IPS-15b (cell line): ENCODE measurements around the gene LTB4R.
"Not testable (repeated sequence)": the region's sequence is repeated elsewhere in the genome, so short reads cannot be mapped to it uniquely, and the experiment has no call there.

Source experiments
- H3K27me3 ChIP-seq: one replicate; pipeline ENCODE4 v1.6.1; 2013; ENCODE audit warnings: low read length; ENCODE audit not compliant: control insufficient read depth, insufficient read depth
- H3K36me3 ChIP-seq: one replicate; pipeline ENCODE4 v1.6.1; 2013; ENCODE audit warnings: low read length; ENCODE audit not compliant: control insufficient read depth, insufficient read depth
- H3K4me1 ChIP-seq: one replicate; pipeline ENCODE4 v1.6.1; 2013; ENCODE audit warnings: mild to moderate bottlenecking, low read length; ENCODE audit not compliant: control insufficient read depth, insufficient read depth
- H3K4me3 ChIP-seq: one replicate; pipeline ENCODE4 v1.5.1; 2013; ENCODE audit warnings: low read depth, low read length
- H3K9ac ChIP-seq: one replicate; pipeline ENCODE4 v1.6.1; 2013; ENCODE audit warnings: low read depth, mild to moderate bottlenecking, low read length
- H3K9me3 ChIP-seq: one replicate; pipeline ENCODE4 v1.6.1; 2013; ENCODE audit warnings: mild to moderate bottlenecking, low read length; ENCODE audit not compliant: control insufficient read depth, insufficient read depth

The LTB4R gene

GRCh38 chr14:24343795-24344660 is 32.7 kb downstream of the LTB4R start:
- Histone ChIP-seq H3K9ac (no peak overlapping the region), H3K9me3 (no peaks in the 10 kb centered on the region), H3K27me3 (peaks cover 45% of the 10 kb centered on the region), H3K4me3 (no peak overlapping the region), H3K4me1 (no peaks in the 10 kb centered on the region), H3K36me3 (no peaks in the 10 kb centered on the region)

GRCh38 chr14:24347134-24347533 is 35.8 kb downstream of the LTB4R start:
- Histone ChIP-seq H3K4me3 (no peak overlapping the region), H3K9ac (no peak overlapping the region), H3K4me1 (no peaks in the 10 kb centered on the region), H3K36me3 (no peaks in the 10 kb centered on the region), H3K27me3 (peaks cover 45% of the 10 kb centered on the region), H3K9me3 (no peaks in the 10 kb centered on the region)

- no peak overlapping the region for H3K9ac ChIP-seq
- no peak overlapping the region for H3K4me3 ChIP-seq
- no peaks in the 10 kb centered on the region for H3K4me1 ChIP-seq
- H3K36me3 ChIP-seq = no peaks in the 10 kb centered on the region
- H3K9me3 ChIP-seq = no peaks in the 10 kb centered on the region
- H3K27me3 ChIP-seq = peaks cover 47% of the 10 kb centered on the region
Observed at GRCh38 chr14:24348186-24348585, 36.9 kb downstream of the LTB4R start.

DNA sequence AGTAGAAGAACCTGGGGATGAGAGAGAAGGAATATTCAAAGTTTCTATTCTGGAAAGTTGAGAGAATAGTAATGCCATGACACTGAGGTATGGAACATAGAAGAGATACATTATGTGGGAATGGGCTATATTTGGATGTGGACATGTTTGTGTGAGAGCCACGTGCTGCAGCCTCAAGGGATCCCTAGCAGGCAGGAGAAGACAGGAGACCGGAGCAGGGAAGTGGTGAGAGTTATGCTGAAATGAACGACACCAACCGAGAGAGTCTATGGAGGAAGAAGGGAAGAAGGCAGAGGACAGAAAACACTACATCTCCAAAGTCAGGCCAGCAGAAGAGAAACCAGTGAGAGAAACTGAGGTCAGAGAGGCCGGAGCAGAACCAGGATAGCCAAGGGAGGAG is 38.4 kb downstream of the LTB4R start:
- no peaks in the 10 kb centered on the region for H3K4me1 ChIP-seq
- H3K9ac ChIP-seq = no peak overlapping the region
- H3K9me3 ChIP-seq = no peaks in the 10 kb centered on the region
- H3K36me3 ChIP-seq = no peaks in the 10 kb centered on the region
- H3K27me3 ChIP-seq = peaks cover 49% of the 10 kb centered on the region
- H3K4me3 ChIP-seq = no peak overlapping the region

DNA sequence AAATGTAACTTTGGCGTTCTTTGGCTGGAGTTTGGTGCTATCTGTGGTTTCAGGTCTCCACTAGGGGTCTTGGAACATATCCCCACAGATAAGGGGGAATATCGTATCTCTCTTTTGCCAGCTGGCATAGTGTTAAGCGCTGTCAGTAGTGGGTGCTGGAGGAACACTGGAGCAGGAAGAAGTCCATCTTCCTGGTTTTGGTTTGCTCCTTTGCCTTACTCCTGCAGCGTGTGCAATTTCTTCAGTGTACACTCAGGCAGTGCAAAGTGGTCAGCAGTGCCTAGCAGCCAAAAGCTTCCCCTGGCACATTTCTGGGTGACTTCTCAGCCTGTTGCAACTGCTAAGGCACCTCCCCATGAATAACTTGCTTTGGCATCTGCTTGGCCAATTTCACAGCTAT is 40.2 kb downstream of the LTB4R start:
- Histone ChIP-seq H3K9me3 (no peaks in the 10 kb centered on the region), H3K36me3 (no peaks in the 10 kb centered on the region), H3K4me1 (no peaks in the 10 kb centered on the region), H3K27me3 (peaks cover 53% of the 10 kb centered on the region), H3K4me3 (no peak overlapping the region), H3K9ac (no peak overlapping the region)

DNA sequence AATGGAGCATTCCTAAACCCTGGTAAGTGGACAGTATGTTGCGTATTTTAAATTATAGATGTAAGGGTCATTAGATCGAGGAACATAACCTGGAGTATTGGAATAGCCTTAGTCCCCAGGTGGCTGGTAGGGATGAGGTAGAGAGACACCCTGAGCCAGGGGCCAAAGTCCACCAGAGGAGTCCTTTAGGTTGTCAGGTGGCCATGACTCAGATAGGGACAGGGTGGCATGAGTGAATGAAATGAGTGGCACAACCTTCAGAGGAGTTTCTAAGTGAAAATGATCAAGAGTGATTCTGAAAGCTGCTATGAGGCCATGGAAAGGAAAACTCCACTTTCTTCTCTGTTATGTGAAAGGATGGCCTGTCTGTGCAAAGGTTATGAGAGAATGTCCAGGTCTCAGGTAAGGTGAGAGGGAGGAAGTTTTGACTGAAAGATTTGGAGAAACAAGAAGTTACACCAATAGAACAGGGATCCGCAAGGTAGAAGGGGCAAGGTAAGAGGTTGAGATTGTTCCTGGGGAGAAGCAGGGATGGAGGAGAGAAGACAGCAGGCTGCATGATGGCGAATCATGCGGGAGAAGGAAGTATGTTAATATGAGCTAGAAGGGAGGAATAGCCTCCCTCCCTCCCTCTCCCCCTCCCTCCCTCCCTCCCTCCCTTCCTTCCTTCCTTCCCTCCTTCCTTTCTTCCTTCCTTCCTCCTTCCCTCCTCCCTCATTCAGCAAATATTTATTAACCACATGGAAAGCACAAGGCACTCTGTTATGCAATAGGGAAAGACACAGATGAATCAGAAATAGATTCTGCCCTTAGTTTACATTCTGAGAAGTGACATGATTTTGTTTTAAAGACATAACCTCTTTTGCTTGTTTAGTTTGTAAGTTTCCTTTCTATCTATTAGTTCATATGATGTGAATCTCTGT is 42.5 kb downstream of the LTB4R start:
- no peaks in the 10 kb centered on the region for H3K9me3 ChIP-seq
- peaks cover 52% of the 10 kb centered on the region for H3K27me3 ChIP-seq
- H3K4me3 ChIP-seq = no peak overlapping the region
- H3K9ac ChIP-seq = no peak overlapping the region
- no peaks in the 10 kb centered on the region for H3K4me1 ChIP-seq
- no peaks in the 10 kb centered on the region for H3K36me3 ChIP-seq

DNA sequence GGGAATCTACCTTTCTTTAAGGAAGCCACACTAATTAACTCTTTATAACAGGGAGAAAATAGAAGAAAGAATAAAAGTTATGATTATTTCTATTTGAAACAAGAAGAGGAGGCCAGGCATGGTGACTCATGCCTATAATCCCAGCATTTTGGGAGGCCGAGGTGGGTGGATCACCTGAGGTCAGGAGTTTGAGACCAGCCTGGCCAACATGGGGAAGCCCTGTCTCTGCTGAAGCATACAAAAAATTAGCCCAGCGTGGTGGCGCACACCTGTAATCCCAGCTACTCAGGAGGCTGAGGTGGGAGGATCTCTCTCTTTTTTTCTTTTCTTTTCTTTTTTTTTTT is 43.2 kb downstream of the LTB4R start:
- peaks cover 46% of the 10 kb centered on the region for H3K27me3 ChIP-seq

DNA sequence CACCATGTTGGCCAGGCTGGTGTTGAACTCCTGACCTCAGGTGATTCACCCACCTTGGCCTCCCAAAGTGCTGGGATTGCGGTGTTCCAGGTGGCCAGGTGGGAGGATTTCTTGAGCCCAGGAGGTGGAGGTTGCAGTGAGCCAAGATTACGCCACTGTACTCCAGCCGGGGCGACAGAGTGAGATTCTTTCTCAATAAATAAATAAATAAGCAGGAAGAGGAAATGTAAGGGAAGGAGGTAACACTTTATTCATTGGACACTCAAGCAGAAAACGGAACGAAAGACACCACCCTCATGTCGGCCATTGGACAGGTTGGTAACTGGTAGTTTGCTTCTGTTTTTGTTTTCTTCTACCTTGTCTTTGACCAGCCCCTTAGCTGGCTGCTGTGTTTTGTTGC is 43.7 kb downstream of the LTB4R start:
- H3K36me3 ChIP-seq = no peaks in the 10 kb centered on the region
- H3K27me3 ChIP-seq = peaks cover 41% of the 10 kb centered on the region
- H3K9me3 ChIP-seq = no peaks in the 10 kb centered on the region
- H3K4me1 ChIP-seq = no peaks in the 10 kb centered on the region
- H3K4me3 ChIP-seq = no peak overlapping the region
- H3K9ac ChIP-seq = no peak overlapping the region

More for the DNA sequence above, 43.2 kb downstream of the LTB4R start:
- not testable (repeated sequence) for H3K4me3 ChIP-seq, H3K9ac ChIP-seq, H3K4me1 ChIP-seq, H3K36me3 ChIP-seq, H3K9me3 ChIP-seq

- Histone ChIP-seq H3K9ac (no peak overlapping the region), H3K27me3 (peaks cover 34% of the 10 kb centered on the region), H3K4me3 (no peak overlapping the region), H3K9me3 (no peaks in the 10 kb centered on the region), H3K4me1 (no peaks in the 10 kb centered on the region), H3K36me3 (no peaks in the 10 kb centered on the region)
Observed at GRCh38 chr14:24356208-24356607, 44.9 kb downstream of the LTB4R start.

- Histone ChIP-seq H3K36me3 (no peaks in the 10 kb centered on the region), H3K9ac (no peak overlapping the region), H3K4me3 (no peak overlapping the region), H3K4me1 (peaks cover 1% of the 10 kb centered on the region), H3K9me3 (no peaks in the 10 kb centered on the region), H3K27me3 (peaks cover 21% of the 10 kb centered on the region)
Observed at GRCh38 chr14:24360281-24360680, 49.0 kb downstream of the LTB4R start.

- Histone ChIP-seq H3K9ac (no peak overlapping the region), H3K4me1 (peaks cover 2% of the 10 kb centered on the region), H3K9me3 (no peaks in the 10 kb centered on the region), H3K27me3 (peaks cover 18% of the 10 kb centered on the region), H3K4me3 (no peak overlapping the region), H3K36me3 (no peaks in the 10 kb centered on the region)
Observed at GRCh38 chr14:24361326-24361725, 50.0 kb downstream of the LTB4R start.
